Right atrium auricular region (tissue), 2 donors: ENCODE measurements around the gene SYT1. TPM values are rescaled to one million over a fixed set of nuclear protein-coding genes. Genes with fewer than 3 reads are reported as not detected.

Experiments used
- DNase-seq: peaks from one replicate; pipeline ENCODE4 v3.0.0-alpha.2; 2019; ENCODE audit warnings: low spot score
- H3K27ac ChIP-seq, 2 donors: fragments of 200-600 bp; sonication (generic); 1 replicate in 1 of 2; 2 replicates in 1 of 2; pipeline ENCODE4 v1.5.1; 2016 to 2019
- H3K27me3 ChIP-seq, 2 donors: fragments of 200-600 bp; sonication (generic); one replicate each; pipeline versions ENCODE4 v1.5.1 to v1.6.0; 2017 to 2019
- H3K36me3 ChIP-seq: fragments of 200-600 bp; sonication (generic); one replicate; pipeline ENCODE4 v1.5.1; 2016
- H3K4me1 ChIP-seq, 2 donors: fragments of 200-600 bp; sonication (generic); one replicate each; pipeline versions ENCODE4 v1.5.1 to v1.6.0; 2017 to 2019
- H3K4me3 ChIP-seq, 2 donors: fragments of 200-600 bp; sonication (generic); 1 replicate in 1 of 2; 2 replicates in 1 of 2; pipeline ENCODE4 v1.5.1; 2017 to 2019; ENCODE audit warnings: mild to moderate bottlenecking in 1 of 2, moderate library complexity in 1 of 2
- H3K9me3 ChIP-seq, 2 donors: fragments of 200-600 bp; sonication (generic); one replicate each; pipeline ENCODE4 v1.5.1; 2019
- total RNA-seq, 2 donors: library from RNA; depleted of rRNA; stranded (reverse); fragments of >200 nt; gene quantifications; one replicate each; pipeline ENCODE4 v1.1.0, GENCODE V29; 2016
- TF ChIP-seq, protein P1 (sequence below), 2 donors: fragments of 200-600 bp; sonication (generic); IDR thresholded peaks; one replicate each; pipeline ENCODE4 v1.5.1; 2019; ENCODE audit warnings: antibody characterized with exemption in 2 of 2

The SYT1 gene
- total RNA-seq, 2 donors from 2014 or later = 0.16 TPM; not detected in 1

GRCh38 chr12:79307340-79307739 lies 442.8 kb downstream of the SYT1 start:
- H3K36me3 ChIP-seq = no peaks in the 10 kb centered on the region
- TF ChIP-seq, protein P1, sequence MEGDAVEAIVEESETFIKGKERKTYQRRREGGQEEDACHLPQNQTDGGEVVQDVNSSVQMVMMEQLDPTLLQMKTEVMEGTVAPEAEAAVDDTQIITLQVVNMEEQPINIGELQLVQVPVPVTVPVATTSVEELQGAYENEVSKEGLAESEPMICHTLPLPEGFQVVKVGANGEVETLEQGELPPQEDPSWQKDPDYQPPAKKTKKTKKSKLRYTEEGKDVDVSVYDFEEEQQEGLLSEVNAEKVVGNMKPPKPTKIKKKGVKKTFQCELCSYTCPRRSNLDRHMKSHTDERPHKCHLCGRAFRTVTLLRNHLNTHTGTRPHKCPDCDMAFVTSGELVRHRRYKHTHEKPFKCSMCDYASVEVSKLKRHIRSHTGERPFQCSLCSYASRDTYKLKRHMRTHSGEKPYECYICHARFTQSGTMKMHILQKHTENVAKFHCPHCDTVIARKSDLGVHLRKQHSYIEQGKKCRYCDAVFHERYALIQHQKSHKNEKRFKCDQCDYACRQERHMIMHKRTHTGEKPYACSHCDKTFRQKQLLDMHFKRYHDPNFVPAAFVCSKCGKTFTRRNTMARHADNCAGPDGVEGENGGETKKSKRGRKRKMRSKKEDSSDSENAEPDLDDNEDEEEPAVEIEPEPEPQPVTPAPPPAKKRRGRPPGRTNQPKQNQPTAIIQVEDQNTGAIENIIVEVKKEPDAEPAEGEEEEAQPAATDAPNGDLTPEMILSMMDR (IDR thresholded peaks at IDR 0.05) = no peak
- no peaks in the 10 kb centered on the region for H3K9me3 ChIP-seq
- no peak overlapping the region for H3K4me3 ChIP-seq
- no peak for DNase-seq
- no peaks in the 10 kb centered on the region for H3K27me3 ChIP-seq
- H3K4me1 ChIP-seq = no peaks in the 10 kb centered on the region
- H3K27ac ChIP-seq = no peak overlapping the region

GRCh38 chr12:79309039-79309438 lies 444.5 kb downstream of the SYT1 start:
- Histone ChIP-seq H3K27me3 (no peaks in the 10 kb centered on the region), H3K4me3 (no peak overlapping the region), H3K4me1 (no peaks in the 10 kb centered on the region), H3K36me3 (no peaks in the 10 kb centered on the region), H3K9me3 (no peaks in the 10 kb centered on the region), H3K27ac (no peak overlapping the region)
- no peak for DNase-seq
- TF ChIP-seq, protein P1 (IDR thresholded peaks at IDR 0.05) = no peak

- Histone ChIP-seq H3K4me1 (no peaks in the 10 kb centered on the region), H3K27me3 (no peaks in the 10 kb centered on the region), H3K36me3 (no peaks in the 10 kb centered on the region), H3K4me3 (no peak overlapping the region), H3K9me3 (no peaks in the 10 kb centered on the region), H3K27ac (no peak overlapping the region)
- TF ChIP-seq, protein P1 (IDR thresholded peaks at IDR 0.05) = no peak
- no peak for DNase-seq
These were observed 452.7 kb downstream of the SYT1 start for GRCh38 chr12:79317179-79317847.

GRCh38 chr12:79322905-79323304 lies 458.3 kb downstream of the SYT1 start:
- TF ChIP-seq, protein P1 (IDR thresholded peaks at IDR 0.05) = no peak
- H3K4me1 ChIP-seq = no peaks in the 10 kb centered on the region
- no peaks in the 10 kb centered on the region for H3K36me3 ChIP-seq
- no peaks in the 10 kb centered on the region for H3K9me3 ChIP-seq
- DNase-seq = no peak
- H3K4me3 ChIP-seq = no peak overlapping the region
- H3K27me3 ChIP-seq = no peaks in the 10 kb centered on the region
- H3K27ac ChIP-seq = no peak overlapping the region

DNA sequence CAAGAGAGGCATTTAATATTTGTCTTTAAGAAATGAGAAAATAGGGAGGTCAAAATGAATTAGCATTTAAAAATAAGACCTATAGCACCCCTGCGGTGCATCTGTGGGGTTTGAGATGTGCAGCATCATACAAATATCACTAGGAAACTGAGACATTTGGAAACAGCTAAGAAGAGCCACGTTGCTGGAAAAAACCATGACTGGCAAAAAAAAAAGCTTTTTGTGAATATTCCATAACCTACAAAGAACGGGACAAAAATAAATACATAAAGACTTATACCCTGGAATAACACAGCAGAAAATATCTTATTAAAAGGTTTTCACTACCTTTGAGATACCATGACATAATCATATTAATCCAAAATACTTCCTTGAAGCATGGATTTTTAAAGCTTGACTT lies 460.0 kb downstream of the SYT1 start:
- no peak overlapping the region for H3K27ac ChIP-seq
- no peak overlapping the region for H3K4me3 ChIP-seq
- H3K9me3 ChIP-seq = no peaks in the 10 kb centered on the region
- TF ChIP-seq, protein P1 (IDR thresholded peaks at IDR 0.05) = no peak
- no peaks in the 10 kb centered on the region for H3K4me1 ChIP-seq
- H3K36me3 ChIP-seq = no peaks in the 10 kb centered on the region
- H3K27me3 ChIP-seq = no peaks in the 10 kb centered on the region
- no peak for DNase-seq

DNA sequence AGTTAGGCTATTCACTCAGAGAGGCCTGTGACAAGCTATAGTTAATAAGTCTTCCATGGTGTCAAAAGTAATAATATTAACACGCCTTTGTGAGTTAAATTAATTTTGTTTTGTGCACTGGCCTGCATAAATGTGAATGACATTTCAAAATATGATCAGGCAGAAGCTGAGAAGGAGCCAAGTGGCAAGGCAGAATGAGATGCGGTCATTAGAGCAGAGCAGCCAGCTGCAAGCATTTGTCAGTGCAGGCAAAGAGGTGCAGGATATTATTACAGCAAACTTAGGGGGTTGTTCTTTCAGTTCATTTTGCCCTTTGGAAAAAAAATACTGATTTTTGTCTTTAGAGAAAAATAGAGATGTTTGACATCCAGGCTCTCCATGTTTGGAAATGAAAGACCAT lies 461.6 kb downstream of the SYT1 start:
- Histone ChIP-seq H3K27ac (no peak overlapping the region), H3K27me3 (no peaks in the 10 kb centered on the region), H3K36me3 (no peaks in the 10 kb centered on the region), H3K4me3 (no peak overlapping the region), H3K4me1 (no peaks in the 10 kb centered on the region), H3K9me3 (no peaks in the 10 kb centered on the region)
- TF ChIP-seq, protein P1 (IDR thresholded peaks at IDR 0.05) = no peak
- no peak for DNase-seq
